HG03159 (cell line): ENCODE results near the gene F5.
"Not testable (repeated sequence)": the region's sequence is repeated elsewhere in the genome, so short reads cannot be mapped to it uniquely, and the experiment has no call there.

Experiments
- ATAC-seq: cut with Tn5 transposase; IDR thresholded peaks from one replicate; pipeline ENCODE4 v1.9.1; 2021; ENCODE audit warnings: mild to moderate bottlenecking, moderate library complexity; ENCODE audit not compliant: unreplicated experiment

F5 gene

DNA sequence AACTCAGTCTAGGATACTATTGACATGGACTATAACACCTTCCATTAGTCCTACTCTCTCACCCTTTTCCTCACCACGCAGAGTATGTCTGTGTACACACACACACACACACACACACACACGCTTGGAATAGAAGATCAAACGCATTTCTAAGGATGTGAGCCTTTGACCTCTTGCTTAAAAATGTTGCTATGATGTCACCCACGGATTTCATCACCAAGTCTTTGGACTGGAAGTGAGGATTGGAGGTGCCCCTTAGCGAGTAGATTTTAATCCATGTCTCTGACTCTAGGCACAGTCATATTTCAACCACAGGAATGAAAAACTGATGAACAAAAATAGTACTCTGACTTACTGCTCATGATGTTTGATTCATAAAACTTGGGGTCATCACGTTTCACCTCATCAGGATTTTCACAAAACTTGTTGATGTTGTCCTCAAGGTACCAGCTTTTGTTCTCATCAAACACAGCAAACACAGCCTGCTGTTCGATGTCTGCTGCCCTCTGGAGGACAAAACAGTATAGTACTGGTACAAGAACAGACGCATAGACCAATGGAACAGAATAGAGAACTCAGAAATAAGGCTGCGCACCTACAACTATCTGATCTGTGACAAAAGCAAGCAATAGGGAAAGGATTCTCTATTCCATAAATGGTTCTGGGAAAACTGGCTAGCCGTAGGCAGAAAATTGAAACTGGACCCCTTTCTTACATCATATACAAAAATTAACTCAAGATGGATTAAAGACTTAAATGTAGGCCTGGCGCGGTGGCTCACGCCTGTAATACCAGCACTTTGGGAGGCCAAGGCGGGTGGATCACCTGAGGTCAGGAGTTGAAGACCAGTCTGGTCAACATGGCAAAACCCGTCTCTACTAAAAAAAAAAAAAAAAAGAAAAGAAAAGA is 39.9 kb downstream of the F5 start:
- peak; percentile 81 for ATAC-seq

- no peak for ATAC-seq
Observed at GRCh38 chr1:169545472-169545871, 40.8 kb downstream of the F5 start.

GRCh38 chr1:169538998-169539871 is 47.0 kb downstream of the F5 start:
- ATAC-seq, result no peak

GRCh38 chr1:169534653-169535052 is 51.6 kb downstream of the F5 start:
- no peak for ATAC-seq

- ATAC-seq, result not testable (repeated sequence)
Observed at GRCh38 chr1:169533528-169534190, 52.6 kb downstream of the F5 start.

GRCh38 chr1:169530448-169530847 is 55.8 kb downstream of the F5 start:
- no peak for ATAC-seq

GRCh38 chr1:169529068-169529642 is 57.1 kb downstream of the F5 start:
- ATAC-seq, result no peak

GRCh38 chr1:169528215-169529067 is 57.8 kb downstream of the F5 start:
- ATAC-seq, result no peak

DNA sequence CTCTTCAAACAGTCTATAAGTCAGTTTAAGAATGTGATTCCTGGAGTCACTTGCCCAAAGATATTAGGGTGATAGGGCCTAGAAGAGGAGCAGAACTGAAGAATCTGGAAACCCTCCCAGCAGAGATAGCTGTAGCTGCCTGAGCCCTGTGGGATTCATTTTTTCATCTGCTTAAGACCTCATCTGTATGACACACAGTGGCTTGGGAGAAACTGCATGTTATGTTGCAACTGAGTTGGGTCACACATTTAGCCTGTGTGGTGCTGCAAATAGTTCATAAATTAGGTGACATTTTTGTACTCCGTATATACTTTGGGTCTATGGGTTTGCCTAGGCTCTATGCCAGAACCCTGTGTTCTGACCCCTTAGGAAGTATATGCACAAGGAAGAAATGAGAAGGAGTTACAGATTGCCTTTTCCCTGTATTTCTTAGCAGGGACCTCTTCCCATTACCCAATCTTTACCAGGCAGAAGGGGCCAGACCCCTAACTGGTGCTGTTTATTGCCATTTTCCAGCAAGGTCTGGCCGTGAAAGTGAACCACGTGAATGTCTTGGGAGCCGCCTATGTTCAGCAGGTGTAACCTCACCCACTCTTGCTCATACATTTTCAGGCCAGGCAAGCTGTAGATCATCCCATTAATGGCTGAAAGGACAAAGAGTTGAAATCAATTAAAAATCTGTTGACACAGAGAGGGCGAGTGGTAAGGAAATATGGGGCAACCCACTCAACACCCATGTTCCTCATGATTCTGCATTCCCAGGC is 58.6 kb downstream of the F5 start:
- no peak for ATAC-seq

DNA sequence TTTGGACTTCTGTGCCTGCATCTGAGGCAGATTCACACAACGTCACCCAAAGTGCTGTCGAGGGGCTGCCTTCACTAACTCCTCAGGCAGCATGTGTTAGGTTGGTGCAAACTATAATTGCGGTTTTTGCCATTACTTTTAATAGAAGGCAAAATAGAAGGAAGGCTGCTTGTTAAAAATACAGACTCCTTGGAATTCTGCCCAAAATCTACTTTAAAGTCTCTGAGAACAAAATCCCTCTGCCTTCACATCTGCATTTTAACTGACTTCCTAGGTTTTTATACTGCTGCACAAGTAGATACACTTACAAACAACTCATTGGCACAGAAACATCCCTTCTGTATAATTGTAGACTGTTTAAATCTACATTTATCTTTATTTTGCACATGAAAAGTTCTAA is 59.3 kb downstream of the F5 start:
- ATAC-seq, result no peak

DNA sequence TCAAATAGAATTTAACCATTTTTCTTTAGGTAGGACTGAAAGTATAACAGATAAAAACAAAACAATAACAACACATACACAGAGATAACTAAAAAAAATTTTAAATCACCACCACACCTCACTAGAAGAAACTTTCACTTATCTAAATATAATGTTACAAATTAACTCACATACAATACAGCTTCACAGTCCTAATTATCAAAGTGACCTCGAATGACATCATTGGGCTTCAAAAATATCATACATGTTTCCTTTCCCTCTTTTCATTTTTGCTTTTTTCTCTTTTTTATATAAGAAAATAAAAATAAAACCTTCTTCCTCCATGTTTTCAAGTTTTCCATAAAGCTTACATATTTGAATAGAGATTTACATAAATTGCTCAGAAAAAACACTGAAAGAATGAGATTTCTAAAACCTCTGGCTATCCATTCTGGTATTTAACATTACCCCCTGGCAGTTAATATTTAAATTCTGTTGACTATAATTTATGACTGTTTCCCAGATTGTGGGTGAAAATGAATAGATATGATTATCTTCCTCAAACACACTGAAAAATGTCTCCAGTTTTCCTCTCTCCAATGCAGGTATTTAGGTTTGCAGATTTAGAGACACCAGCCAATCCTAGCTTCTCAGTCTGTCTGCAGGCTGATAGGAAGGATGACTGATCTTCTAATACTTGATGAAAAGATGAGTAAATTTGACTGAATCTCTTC is 60.0 kb downstream of the F5 start:
- ATAC-seq, result no peak

GRCh38 chr1:169525391-169525790 is 60.9 kb downstream of the F5 start:
- no peak for ATAC-seq

DNA sequence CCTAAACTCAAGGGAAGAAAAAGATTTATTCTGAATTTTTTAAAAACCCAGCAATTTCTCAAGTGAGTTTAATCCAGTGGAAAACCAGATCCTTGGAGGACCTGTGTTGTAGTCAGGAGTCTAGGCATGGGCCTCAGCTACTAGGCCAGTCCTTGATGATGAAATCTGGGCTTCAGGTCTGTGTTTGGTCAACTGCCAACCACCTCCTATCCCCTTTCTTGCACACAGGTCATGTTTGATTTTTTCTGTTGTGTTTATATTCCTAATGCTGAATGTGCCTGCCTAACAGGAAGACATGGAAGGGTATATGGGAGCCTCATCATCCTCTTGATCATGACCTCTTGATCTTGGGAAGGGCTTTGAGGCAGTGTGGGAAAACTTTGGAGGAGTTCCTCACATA is 62.4 kb downstream of the F5 start:
- ATAC-seq, result no peak

- no peak for ATAC-seq
Observed at GRCh38 chr1:169521226-169521625, 65.1 kb downstream of the F5 start.

DNA sequence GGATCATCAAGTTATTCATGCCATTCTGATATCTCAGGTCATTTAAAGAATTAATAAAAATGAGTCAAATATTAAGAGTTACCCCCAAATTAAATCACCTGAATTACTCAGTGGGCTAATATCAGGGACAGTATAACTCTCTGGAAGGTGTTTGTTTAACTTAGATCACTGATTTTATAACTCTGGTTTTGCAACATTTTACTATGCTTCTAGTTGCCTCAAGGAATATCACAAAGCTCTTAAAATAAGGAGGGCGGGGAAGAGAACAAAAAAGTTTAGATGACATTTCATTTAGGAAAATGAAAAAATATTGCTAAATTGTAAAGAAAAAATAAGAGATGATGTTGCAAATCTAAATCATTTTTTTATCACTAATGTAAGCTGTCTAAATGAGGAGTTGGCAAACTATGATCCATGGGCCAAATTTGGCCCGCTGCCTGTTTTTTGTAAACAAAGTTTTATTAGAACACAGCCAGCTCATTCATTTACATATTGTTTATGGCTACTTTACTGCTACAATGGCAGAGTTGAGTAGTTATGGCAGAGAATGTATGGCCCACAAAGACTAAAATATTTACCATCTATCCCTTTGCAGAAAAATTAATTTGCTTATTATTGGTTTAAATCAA is 68.6 kb downstream of the F5 start:
- no peak for ATAC-seq

- no peak for ATAC-seq
Observed at GRCh38 chr1:169515641-169516040, 70.6 kb downstream of the F5 start.

DNA sequence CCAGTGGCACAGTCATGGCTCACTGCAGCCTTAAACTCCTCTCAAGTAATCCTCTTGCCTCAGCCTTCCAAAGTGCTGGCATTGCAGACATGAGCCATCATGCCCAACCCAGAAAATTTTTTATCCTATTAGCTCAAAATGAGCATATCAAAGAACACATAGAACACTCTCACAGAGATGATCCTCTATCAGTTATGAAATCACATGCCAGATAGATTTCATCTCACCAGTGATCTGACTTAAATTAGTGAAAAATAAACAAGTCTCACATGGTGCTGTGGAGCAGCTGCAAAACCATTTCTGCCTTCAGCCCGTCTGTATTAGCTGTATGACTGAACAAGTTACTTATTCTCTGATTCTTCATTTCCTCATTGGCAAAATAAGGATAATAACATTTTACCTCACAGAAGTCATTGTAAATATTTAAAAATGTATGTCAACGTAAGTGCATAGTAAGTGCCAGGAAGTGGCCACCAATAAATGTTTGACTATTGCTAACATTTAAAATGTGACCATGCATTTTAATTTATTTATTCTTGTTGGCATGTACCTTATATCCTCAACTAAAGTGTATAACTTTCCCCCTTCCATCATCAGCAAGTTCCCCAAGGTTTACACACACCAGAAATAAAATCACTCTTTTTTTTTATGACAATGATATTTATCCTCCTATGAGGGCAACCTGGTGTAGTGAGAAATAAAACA is 71.6 kb downstream of the F5 start:
- ATAC-seq, result no peak

- ATAC-seq, result no peak
Observed at GRCh38 chr1:169513208-169513607, 73.1 kb downstream of the F5 start.
